HG03045 (cell line): ENCODE data around the gene FBXO31.

Source experiments
- ATAC-seq: cut with Tn5 transposase; IDR thresholded peaks from one replicate; pipeline ENCODE4 v1.9.1; 2021; ENCODE audit warnings: mild to moderate bottlenecking, moderate library complexity; ENCODE audit not compliant: unreplicated experiment

FBXO31 gene

DNA sequence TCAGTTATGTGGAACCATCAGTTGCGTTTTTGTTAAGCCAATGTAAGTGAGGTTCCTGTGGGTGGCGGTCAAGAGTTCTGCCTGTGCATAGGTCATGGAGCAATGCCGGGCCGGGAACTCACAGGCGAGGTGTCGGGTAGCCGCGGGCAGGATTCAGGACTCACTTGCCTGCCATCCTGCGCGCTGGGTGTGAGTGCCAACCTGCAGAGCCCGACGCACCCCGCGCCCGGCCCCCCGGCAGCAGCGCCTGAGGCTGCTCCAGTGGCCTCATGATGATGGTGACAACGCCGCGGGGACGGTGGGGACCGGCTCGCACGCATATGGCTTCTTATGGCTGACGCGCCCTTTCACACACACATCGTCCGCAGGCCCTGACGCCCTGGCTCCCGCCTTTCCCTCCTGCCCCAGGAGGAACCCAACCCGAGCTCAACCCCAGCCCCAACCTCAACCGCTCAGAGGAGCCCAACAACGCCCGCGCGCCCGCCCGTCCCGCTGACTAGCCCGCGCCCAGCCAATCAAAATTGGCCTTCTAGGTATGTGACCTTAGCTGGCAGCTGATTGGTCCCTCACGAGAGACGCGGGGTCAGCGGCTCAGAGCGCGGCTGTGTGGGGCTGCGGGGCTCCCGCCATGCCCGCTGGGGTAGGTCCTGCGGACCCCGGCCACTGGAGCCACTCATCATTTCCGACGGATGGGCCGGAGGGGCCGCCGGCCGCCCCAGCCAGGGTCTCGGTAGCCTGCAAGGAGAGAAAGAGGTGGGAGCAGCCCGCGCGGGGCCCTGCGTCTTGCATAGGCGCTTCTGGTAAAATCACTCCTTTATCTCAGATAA, 66.4 kb downstream of the FBXO31 start, which contains the start of gene C16orf95:
Gene C16orf95, minus strand, starts transcription at position 470 of the 827 bp plus-strand sequence. Its CDS starts 150 bp downstream, at position 320.
- peak; percentile 91 for ATAC-seq

DNA sequence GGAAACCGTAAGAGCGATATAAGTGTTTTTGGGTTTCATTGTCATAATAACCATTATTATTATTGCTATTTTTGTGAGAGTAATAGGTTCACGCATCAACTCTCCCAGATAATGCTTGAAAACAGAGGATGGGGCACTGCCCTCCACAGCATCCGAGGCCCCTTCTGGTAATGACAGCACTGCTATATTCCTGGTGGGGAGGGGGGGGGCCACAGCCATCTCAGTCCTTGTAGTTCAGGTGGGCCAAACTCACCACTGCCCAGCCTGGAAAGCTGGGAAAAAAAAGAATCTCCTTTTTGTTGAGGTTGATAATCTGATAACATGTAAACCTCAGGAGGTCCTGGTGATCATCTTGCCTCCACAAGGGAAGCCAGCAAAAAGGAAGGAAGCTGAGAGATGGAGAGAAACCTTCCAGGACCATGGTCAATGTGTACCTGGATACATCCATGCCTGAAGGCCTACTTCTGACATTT, 67.1 kb downstream of the FBXO31 start:
- no peak for ATAC-seq

- ATAC-seq, result no peak
Measured at GRCh38 chr16:87314990-87315420, 68.6 kb downstream of the FBXO31 start.

DNA sequence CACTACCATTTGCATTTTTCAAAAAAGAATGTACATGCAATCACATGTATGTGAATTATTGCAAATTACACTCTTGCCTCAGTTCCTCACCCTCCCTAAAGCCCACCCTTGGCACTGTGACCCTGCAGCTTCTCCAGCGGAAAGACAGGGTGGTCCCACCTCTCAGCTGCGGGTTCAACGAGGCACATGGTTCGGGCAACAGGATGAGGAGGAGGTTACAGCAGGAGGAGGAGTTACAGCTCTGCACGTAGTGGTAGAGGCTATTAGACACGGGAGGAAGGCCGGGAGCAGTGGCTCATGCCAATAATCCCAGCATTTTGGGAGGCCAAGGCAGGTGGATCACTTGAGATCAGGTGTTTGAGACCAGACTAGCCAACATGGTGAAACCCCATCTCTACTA, 71.6 kb downstream of the FBXO31 start:
- no peak for ATAC-seq

DNA sequence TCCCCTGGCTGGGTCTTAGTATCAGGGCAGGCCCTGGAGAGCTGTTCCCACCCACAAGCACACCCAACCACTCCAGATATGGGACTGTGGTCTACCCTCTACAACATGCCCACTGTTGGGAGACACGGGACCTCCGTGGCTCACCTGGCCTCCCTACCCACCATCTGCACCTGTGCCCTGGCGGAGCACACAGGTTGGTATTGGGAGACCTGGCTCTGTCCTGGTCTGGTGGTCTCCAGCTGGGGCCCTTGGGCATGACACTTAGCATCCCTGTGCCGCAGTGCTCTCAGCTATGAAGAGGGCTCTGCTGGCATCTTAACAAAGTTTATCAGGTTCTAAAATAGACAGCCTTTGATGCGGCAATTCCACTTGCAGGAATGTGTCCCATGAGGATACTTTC, 72.2 kb downstream of the FBXO31 start:
- ATAC-seq, result no peak

DNA sequence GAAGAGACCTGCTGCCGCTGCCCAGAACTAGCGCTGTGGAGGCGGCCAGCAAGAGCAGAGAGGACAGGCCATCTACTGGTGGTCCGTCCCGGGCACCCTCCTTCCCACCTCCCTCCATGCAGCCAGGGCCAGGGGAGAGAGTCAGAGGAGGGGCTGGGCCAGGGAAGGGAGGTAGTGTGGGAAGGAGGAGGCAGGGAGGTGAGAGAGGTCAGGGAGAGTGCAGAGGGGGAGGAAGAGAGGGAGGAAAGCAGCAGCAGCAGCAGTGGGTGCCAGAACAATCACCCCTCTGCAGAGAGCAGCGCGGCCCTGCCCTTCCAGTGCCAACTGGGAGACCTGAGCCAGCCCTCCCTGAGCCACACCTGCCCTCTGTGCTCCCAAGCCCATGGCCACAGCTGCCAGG, 73.0 kb downstream of the FBXO31 start:
- ATAC-seq, result no peak

- ATAC-seq, result no peak
Measured at GRCh38 chr16:87309620-87310525, 73.7 kb downstream of the FBXO31 start.

GRCh38 chr16:87308826-87309225, 74.8 kb downstream of the FBXO31 start:
- ATAC-seq, result no peak

DNA sequence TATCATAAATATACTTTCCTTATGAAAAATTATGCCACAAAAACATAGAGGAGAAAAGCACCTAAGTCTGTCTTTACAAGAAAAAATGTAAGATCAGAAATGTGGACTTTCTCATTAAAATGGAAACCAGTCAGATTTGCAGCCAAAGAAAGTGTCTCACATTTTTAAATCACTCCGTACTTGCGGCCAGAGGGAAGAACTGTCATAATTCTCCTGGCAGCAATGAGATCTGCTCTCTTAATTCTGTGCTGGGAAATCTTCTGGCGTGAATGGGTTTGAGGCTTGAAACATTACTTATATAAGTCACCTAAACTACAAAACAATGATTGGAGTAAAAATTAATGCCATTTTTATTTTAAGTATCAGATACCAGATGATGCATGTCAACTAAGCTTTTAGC, 77.1 kb downstream of the FBXO31 start:
- ATAC-seq, result no peak

DNA sequence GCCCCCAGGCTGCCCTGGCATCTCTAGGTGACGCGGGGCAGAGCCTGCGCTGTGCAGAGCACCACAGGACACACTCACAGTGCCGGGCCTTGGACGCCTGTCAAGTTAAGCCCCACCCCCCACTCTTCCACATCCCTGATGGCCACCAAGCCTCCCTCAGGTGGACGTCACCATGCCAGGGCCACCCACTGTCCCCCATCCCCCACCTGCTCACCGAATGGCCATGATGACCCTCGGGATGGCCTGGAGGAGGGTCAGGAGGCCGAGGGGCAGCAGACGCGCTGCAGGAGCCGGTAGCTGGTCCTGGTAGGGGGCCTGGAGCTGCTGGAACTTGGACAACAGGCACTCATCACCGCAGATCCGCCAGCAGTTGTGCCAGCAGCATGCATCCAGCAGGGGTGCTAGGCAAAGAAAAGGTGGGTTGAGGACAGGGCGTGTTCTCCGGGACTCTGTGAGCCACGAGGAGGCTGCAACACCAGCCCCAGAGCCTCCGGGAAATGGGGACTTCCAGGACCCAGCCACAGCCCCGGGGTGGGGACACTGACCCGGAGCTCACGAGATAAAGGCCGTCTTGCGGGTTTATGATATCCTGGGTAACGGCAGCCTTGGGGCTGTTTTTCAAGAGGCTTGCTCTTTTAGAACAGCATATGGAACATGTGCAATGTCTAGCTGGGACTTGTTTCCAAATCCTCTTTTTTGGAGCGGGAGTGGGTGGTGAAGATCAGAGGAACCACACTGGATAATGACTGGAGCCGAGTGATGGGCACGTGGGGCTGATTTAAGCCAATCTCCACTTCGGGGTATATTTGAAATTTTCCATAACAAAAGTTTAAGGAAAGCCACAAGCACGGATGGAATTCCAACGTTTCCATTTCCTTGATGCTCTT, 77.8 kb downstream of the FBXO31 start:
- no peak for ATAC-seq

DNA sequence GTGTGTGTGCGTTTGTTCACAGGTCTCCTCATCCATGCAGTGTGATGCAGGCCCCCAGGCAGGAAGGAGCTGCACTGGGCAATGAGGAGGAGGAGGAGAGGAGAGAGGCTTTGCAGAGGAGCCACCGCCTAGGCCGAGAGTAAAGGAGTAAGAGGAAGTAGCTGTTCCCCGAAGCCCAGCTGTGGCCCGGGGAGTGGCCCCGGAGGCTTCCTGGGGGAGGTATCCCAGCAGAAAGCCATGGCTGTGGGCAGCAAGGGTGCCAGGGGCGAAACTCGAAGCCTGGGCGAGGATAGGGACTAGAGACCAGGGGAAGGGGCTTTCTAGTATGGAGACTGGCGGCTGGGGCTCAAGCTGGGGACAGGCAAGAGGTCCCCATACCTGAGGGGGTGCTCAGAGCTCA, 78.6 kb downstream of the FBXO31 start:
- ATAC-seq, result no peak

- no peak for ATAC-seq
Measured at GRCh38 chr16:87303962-87304521, 79.5 kb downstream of the FBXO31 start.

DNA sequence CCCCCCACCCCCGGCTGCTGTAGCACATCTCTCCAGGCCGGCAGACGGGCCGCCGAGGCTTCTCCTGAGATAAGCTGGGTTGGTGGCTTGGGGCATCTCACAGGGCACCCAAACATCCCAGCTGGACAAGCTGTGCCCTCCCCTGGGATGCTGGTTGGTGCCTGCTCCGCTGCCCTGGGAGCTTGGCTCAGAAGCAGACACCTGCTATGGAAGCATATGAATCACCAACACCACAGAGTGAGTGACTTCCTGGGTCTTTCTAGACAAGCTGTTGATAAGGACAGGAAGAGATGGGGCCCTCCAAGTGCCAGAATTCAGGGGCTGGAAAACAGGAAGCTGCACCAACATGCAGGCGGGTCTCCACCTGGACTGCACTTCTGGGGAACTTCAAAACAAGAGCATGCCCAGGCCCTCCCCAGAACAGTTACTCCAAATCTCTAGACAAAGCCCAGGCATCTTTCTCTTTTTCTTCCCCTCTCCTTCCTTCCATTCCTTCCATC, 80.1 kb downstream of the FBXO31 start:
- ATAC-seq, result no peak

DNA sequence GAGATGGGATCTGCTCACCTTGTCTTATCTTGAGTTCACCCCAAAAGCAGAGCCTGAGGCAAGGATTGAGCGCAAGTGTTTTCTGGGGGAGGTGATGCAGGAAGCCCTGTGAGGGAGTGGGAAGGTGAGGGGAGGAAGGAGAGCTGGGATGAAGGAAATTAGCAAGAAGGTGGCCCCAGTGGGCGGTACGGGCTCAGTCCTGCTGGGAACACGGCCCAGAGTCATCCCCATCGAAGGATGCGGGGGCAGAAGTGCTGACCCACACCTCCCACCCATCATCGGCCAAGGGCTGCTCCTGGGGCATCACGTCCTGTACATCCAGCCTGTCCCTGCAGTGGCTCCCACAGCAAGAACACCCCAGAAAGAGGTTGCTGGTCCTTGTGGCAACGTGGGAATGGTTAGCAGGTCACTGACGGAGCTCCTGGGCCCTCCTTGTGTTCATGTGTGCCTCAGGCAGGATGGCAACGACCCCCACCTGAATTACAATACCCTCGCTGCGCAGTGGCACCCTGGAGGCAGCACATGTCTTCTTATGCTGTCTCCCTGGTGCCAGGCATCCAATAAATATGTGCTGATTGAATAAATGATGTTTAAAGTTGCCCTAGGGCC, 84.6 kb downstream of the FBXO31 start:
- ATAC-seq, result no peak

- no peak for ATAC-seq
Measured at GRCh38 chr16:87297918-87298631, 85.5 kb downstream of the FBXO31 start.

GRCh38 chr16:87297407-87297806, 86.2 kb downstream of the FBXO31 start:
- ATAC-seq, result no peak

GRCh38 chr16:87295661-87296531, 87.7 kb downstream of the FBXO31 start:
- ATAC-seq, result no peak

DNA sequence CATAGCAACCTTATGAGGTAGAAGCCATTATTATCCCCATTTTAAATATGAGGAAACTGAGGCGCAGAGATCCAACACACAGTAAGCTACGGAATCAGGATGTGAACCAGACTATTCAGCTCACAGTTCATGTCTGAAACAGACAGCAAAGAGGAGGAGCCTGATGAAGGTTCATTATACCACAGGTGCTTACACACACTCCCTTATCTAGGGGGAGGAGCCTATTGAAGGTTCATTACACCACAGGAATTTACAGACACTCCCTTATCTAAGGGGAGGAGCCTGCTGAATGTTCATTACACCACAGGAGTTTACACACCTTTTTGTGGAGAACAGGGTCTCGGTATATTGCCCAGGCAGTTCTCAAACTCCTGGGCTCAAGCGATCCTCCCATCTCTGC, 88.3 kb downstream of the FBXO31 start:
- no peak for ATAC-seq
